K562 (cell line): ENCODE data around the gene SOX6. TPM values are rescaled to one million over a fixed set of nuclear protein-coding genes. Genes with fewer than 3 reads are reported as not detected.

Source experiments
- ATAC-seq: fragments of 200-7000 bp; cut with Tn5 transposase; 3 replicates; pipeline ENCODE4 v1.9.1; 2020; ENCODE audit warnings: moderate library complexity
- BruUV-seq: library from RNA; stranded (reverse); fragments of 400-500 nt; replicated peaks from 2 replicates; lab custom pipeline; 2021; lab: Mats Ljungman, UMichigan
- CTCF ChIA-PET: fragments of 300-600 bp; formaldehyde crosslinking; extraction: SDS; loops from one replicate; lab custom pipeline; 2021; ENCODE audit warnings: low intra/inter-chr PET ratio; lab: Yijun Ruan, JAX
- POLR2A ChIA-PET: fragments of 300-600, 350-650 bp; sonication (Branson Sonifier 250); formaldehyde crosslinking; extraction: SDS; loops from one replicate; lab custom pipeline; 2021; ENCODE audit warnings: antibody characterized with exemption, inconsistent platforms; lab: Yijun Ruan, JAX
- DNase-seq, 4 experiments: peaks; one replicate each; pipeline versions ENCODE4 v3.0.0 to v3.0.0-alpha.2; 2011 to 2018; ENCODE audit warnings: low spot score in 3 of 4, mixed read lengths in 3 of 4; ENCODE audit errors: extremely low read depth in 1 of 4
- FAIRE-seq: peaks from 2 replicates; lab custom pipeline; 2011; peaks lifted over from hg19 to GRCh38; lab: Jason Lieb, UNC
- H2AFZ ChIP-seq: 2 replicates; pipeline ENCODE4 v1.6.0; 2011; ENCODE audit warnings: low read depth, low read length, control low read depth, inconsistent platforms
- H3K27ac ChIP-seq: fragments of 200-600 bp; 3 replicates; pipeline ENCODE4 v1.8.0; 2011; ENCODE audit warnings: low read depth, mild to moderate bottlenecking, control low read depth, inconsistent platforms, low read length, moderate library complexity, mixed read lengths; ENCODE audit errors: extremely low read depth
- H3K27me3 ChIP-seq, 2 experiments: fragments of 300-600 bp in 1 of 2; 2 replicates in 1 of 2; 3 replicates in 1 of 2; pipeline versions ENCODE4 v1.6.0 to v1.8.0; 2011; ENCODE audit warnings: inconsistent platforms in 2 of 2, low read length in 2 of 2, mild to moderate bottlenecking in 1 of 2, mixed read lengths in 1 of 2, moderate library complexity in 1 of 2; ENCODE audit not compliant: control insufficient read depth in 2 of 2, insufficient read depth in 2 of 2
- H3K36me3 ChIP-seq: fragments of 300-600 bp; 3 replicates; pipeline ENCODE4 v1.8.0; 2011; ENCODE audit warnings: mild to moderate bottlenecking, low read length, inconsistent platforms; ENCODE audit not compliant: control insufficient read depth, insufficient read depth
- H3K4me1 ChIP-seq, 2 experiments: fragments of 200-600 bp in 1 of 2; replicated peaks in 1 of 2; 2 replicates in 1 of 2; 3 replicates in 1 of 2; pipeline versions ENCODE4 v1.5.1 to v1.8.0; 2011; ENCODE audit warnings: inconsistent platforms in 2 of 2, low read length in 2 of 2, mild to moderate bottlenecking in 1 of 2, mixed read lengths in 1 of 2, moderate library complexity in 1 of 2; ENCODE audit not compliant: control insufficient read depth in 2 of 2, insufficient read depth in 2 of 2
- H3K4me2 ChIP-seq: 2 replicates; pipeline ENCODE4 v1.6.1; 2011; ENCODE audit warnings: low read length, control low read depth, inconsistent platforms, mixed read lengths; ENCODE audit not compliant: insufficient read depth
- H3K4me3 ChIP-seq: fragments of 200-600 bp; sonication (generic), shearing (Covaris generic); 2 replicates; pipeline ENCODE4 v1.5.1; 2016; ENCODE audit warnings: control low read depth, inconsistent platforms
- H3K79me2 ChIP-seq: fragments of 200-600 bp; 3 replicates; pipeline ENCODE4 v1.8.0; 2011; ENCODE audit warnings: low read length, inconsistent platforms; ENCODE audit not compliant: control insufficient read depth, insufficient read depth
- H3K9ac ChIP-seq, 2 experiments: 2 replicates each; pipeline versions ENCODE4 v1.6.0 to v1.6.1; 2011; ENCODE audit warnings: low read depth in 2 of 2, low read length in 2 of 2, control low read depth in 1 of 2, inconsistent platforms in 1 of 2, mild to moderate bottlenecking in 1 of 2, mixed read lengths in 1 of 2; ENCODE audit not compliant: insufficient read depth in 1 of 2
- H3K9me1 ChIP-seq: one replicate; pipeline ENCODE4 v1.6.0; 2011; ENCODE audit warnings: inconsistent platforms, mild to moderate bottlenecking, low read length, moderate library complexity; ENCODE audit not compliant: control insufficient read depth, insufficient read depth
- H3K9me3 ChIP-seq: replicated peaks from 2 replicates; pipeline ENCODE4 v1.5.1; 2011; ENCODE audit warnings: low read depth, low read length, inconsistent platforms; ENCODE audit not compliant: control insufficient read depth, insufficient read depth
- H4K20me1 ChIP-seq: replicated peaks from 2 replicates; pipeline ENCODE4 v1.6.1; 2011; ENCODE audit warnings: low read length, inconsistent platforms, mixed read lengths; ENCODE audit not compliant: control insufficient read depth, insufficient read depth
- CCNT2 ChIP-seq: IDR thresholded peaks from 2 replicates; pipeline ENCODE4 v1.6.1; 2011; ENCODE audit warnings: borderline replicate concordance, low read depth, mild to moderate bottlenecking, moderate library complexity, mixed read lengths, low read length; ENCODE audit not compliant: insufficient read length; ENCODE audit errors: extremely low read depth
- KAT8 ChIP-seq: fragments of 450-650 bp; IDR thresholded peaks from 2 replicates; pipeline ENCODE4 v1.6.1; 2016; ENCODE audit warnings: low read depth, mild to moderate bottlenecking
- PRMT5 ChIP-seq: sonication (generic); formaldehyde crosslinking; IDR thresholded peaks from 2 replicates; pipeline ENCODE4 v1.5.0; 2020; ENCODE audit warnings: missing genetic modification reagents
- RAD21 ChIP-seq, 2 experiments: fragments of 250-450 bp in 1 of 2; fragments of 450-650 bp in 1 of 2; sonication (Bioruptor Pico) in 1 of 2; formaldehyde crosslinking in 1 of 2; IDR thresholded peaks in 1 of 2; conservative IDR thresholded peaks in 1 of 2; 2 replicates each; pipeline versions ENCODE4 v1.4.0 to v1.8.0; 2020 to 2022; ENCODE audit warnings: mild to moderate bottlenecking in 2 of 2, moderate library complexity in 1 of 2
- SIRT6 ChIP-seq: IDR thresholded peaks from one replicate; pipeline ENCODE4 v1.6.1; 2012; ENCODE audit warnings: low read depth, mild to moderate bottlenecking, control low read depth, inconsistent platforms, low read length, moderate library complexity
- ZNF561 ChIP-seq: fragments of 450-650 bp; formaldehyde crosslinking; conservative IDR thresholded peaks from 2 replicates; pipeline ENCODE4 v1.4.0; 2020; ENCODE audit warnings: mild to moderate bottlenecking, moderate library complexity
- ZZZ3 ChIP-seq: fragments of 450-650 bp; IDR thresholded peaks from 2 replicates; pipeline ENCODE4 v1.6.1; 2016; ENCODE audit warnings: antibody characterized with exemption, mild to moderate bottlenecking, moderate library complexity
- WGBS: fragments of 100-300 bp; shearing (Covaris generic); methylation state at CpG from one replicate; pipeline ENCODE4 v1.1.6; 2016; ENCODE audit warnings: low coverage, mixed read lengths; ENCODE audit not compliant: insufficient coverage; ENCODE audit errors: missing lambda C conversion rate; 5-methylcytosine and 5-hydroxymethylcytosine counted together
- in situ Hi-C: fragments of 300-500 bp; cut with MboI; formaldehyde crosslinking; loops from 4 replicates; pipeline ENCODE4 v1.15.0; 2018; ENCODE audit warnings: inconsistent platforms, mixed read lengths
- intact Hi-C: fragments of 100-400 bp; cut with micrococcal nuclease; formaldehyde crosslinking; loops from 2 replicates; pipeline ENCODE4 v1.14.2; 2022
- polyA plus RNA-seq, 8 experiments: library from polyadenylated mRNA; depleted of rRNA in 4 of 8; stranded (reverse) in 5 of 8; unstranded in 3 of 8; fragments of >200 nt; fragmentation: Nextera tagmentation in 2 of 8; fragmentation: Illumina TruSeq in 1 of 8; extraction: Ambion mirVana in 2 of 8; extraction: Trizol in 1 of 8; gene quantifications; 2 replicates each; pipeline versions ENCODE4 v1.2.1 to v1.2.3, GENCODE V29; 2011 to 2014; ENCODE audit warnings: inconsistent platforms in 1 of 8, missing spikeins in 1 of 8
- total RNA-seq, 7 experiments: library from RNA; depleted of rRNA in 6 of 7; stranded (reverse); fragments of >200 nt in 6 of 7; fragmentation: Illumina TruSeq in 2 of 7; extraction: Trizol in 2 of 7; gene quantifications; 2 replicates each; pipeline versions ENCODE4 v1.2.1 to v1.2.3, GENCODE V29; 2011 to 2021; ENCODE audit warnings: low replicate concordance in 1 of 7
- TF ChIP-seq, protein P1 (sequence below): sonication (generic); formaldehyde crosslinking; IDR thresholded peaks from 2 replicates; pipeline ENCODE4 v1.8.0; 2023; ENCODE audit warnings: missing genetic modification reagents, mild to moderate bottlenecking, borderline replicate concordance

The SOX6 gene
- total and polyA plus RNA-seq, 9 of the 15 experiments (the other 6 are each of a cell fraction or from before 2014, with no cell fraction given) = 0.89 to 8.7 (median 5.7) TPM

DNA sequence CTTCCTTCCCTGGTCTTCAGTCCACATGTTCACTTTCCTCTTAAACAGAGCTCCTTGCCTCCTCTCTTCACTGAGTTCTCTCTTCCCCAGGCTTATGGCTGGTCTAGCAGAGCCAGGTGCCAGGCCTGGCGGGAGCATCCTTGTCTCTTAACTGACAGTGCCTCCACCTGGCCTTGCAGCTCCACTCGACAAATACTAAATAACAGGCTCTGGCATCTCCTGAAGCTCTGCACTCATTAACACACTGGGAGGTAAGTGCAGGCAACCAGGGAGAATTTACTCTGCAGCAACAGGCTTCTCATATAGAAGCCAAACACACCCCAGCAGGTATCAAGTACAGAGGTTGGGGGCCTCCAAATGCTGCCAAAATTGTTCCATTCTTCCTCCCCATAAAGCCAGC, 438.1 kb downstream of the SOX6 start:
- 5% methylated on average over 2 of the region's 2 CpGs for WGBS
- TF ChIP-seq PRMT5 (CRISPR knock-in tag) (no peak), ZNF561 (CRISPR knock-in tag) (no peak), KAT8 (no peak), RAD21 (CRISPR knock-in tag; conservative IDR thresholded peaks at IDR 0.05 in 1 of 2, IDR thresholded peaks at IDR 0.05 in 1 of 2) (0 out of 4 replicates have a peak, but pooled peaks of 1 of the 2 experiments have one; percentile 3), SIRT6 (no peak), CCNT2 (no peak), ZZZ3 (no peak)
- TF ChIP-seq, protein P1, sequence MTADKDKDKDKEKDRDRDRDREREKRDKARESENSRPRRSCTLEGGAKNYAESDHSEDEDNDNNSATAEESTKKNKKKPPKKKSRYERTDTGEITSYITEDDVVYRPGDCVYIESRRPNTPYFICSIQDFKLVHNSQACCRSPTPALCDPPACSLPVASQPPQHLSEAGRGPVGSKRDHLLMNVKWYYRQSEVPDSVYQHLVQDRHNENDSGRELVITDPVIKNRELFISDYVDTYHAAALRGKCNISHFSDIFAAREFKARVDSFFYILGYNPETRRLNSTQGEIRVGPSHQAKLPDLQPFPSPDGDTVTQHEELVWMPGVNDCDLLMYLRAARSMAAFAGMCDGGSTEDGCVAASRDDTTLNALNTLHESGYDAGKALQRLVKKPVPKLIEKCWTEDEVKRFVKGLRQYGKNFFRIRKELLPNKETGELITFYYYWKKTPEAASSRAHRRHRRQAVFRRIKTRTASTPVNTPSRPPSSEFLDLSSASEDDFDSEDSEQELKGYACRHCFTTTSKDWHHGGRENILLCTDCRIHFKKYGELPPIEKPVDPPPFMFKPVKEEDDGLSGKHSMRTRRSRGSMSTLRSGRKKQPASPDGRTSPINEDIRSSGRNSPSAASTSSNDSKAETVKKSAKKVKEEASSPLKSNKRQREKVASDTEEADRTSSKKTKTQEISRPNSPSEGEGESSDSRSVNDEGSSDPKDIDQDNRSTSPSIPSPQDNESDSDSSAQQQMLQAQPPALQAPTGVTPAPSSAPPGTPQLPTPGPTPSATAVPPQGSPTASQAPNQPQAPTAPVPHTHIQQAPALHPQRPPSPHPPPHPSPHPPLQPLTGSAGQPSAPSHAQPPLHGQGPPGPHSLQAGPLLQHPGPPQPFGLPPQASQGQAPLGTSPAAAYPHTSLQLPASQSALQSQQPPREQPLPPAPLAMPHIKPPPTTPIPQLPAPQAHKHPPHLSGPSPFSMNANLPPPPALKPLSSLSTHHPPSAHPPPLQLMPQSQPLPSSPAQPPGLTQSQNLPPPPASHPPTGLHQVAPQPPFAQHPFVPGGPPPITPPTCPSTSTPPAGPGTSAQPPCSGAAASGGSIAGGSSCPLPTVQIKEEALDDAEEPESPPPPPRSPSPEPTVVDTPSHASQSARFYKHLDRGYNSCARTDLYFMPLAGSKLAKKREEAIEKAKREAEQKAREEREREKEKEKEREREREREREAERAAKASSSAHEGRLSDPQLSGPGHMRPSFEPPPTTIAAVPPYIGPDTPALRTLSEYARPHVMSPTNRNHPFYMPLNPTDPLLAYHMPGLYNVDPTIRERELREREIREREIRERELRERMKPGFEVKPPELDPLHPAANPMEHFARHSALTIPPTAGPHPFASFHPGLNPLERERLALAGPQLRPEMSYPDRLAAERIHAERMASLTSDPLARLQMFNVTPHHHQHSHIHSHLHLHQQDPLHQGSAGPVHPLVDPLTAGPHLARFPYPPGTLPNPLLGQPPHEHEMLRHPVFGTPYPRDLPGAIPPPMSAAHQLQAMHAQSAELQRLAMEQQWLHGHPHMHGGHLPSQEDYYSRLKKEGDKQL = no peak
- POLR2A ChIA-PET = interaction anchor here (1.0 kb wide), 1 partner anchor 9 kb away, joined by 4 read pairs; no protein-coding TSS in a partner anchor

More for the DNA sequence above, 438.1 kb downstream of the SOX6 start:
- in situ Hi-C loops = no loop called here
- CTCF ChIA-PET = no interaction called here
- H3K9me3 ChIP-seq = no peaks in the 10 kb centered on the region
- no peaks in the 10 kb centered on the region for H3K36me3 ChIP-seq
- H3K79me2 ChIP-seq = no peaks in the 10 kb centered on the region
- no peak overlapping the region for H2AFZ ChIP-seq
- ATAC-seq (no peak), FAIRE-seq (no peak), DNase-seq (no peak)
- H3K27ac ChIP-seq = no peak overlapping the region
- no peak overlapping the region for H3K4me3 ChIP-seq
- H3K9me1 ChIP-seq = no peaks in the 10 kb centered on the region
- no TSS peak for BruUV-seq
- intact Hi-C loops = no loop called here
- H4K20me1 ChIP-seq = no peaks in the 10 kb centered on the region
- no peak overlapping the region for H3K4me2 ChIP-seq
- peaks cover 3 to 13% of the 10 kb centered on the region in 2 experiments; a peak in 3 of 5 replicates for H3K27me3 ChIP-seq
- H3K4me1 ChIP-seq = no peaks in the 10 kb centered on the region
- no peak overlapping the region for H3K9ac ChIP-seq
